Neural cell (in vitro differentiated cells): ENCODE results near the gene IL15. TPM values are rescaled to one million over a fixed set of nuclear protein-coding genes. Genes with fewer than 3 reads are reported as not detected.

ENCODE experiments used
- H2AFZ ChIP-seq: fragments of 200-600, 300-800 bp; sonication (generic), shearing (Covaris generic); 2 replicates; pipeline ENCODE4 v1.6.0; 2014; ENCODE audit warnings: low read depth, mild to moderate bottlenecking, antibody characterized with exemption, low read length, moderate library complexity
- H3F3A ChIP-seq: fragments of 200-600 bp; shearing (Covaris generic); 2 replicates; pipeline ENCODE4 v1.6.1; 2016; ENCODE audit warnings: mild to moderate bottlenecking, moderate library complexity, mixed read lengths, antibody characterized with exemption, low read length; ENCODE audit not compliant: insufficient read depth, poor library complexity, severe bottlenecking
- H3K27ac ChIP-seq: fragments of 200-600, 300-800 bp; sonication (generic), shearing (Covaris generic); 2 replicates; pipeline ENCODE4 v1.5.1; 2014; ENCODE audit warnings: mild to moderate bottlenecking, low read length, moderate library complexity
- H3K27me3 ChIP-seq: fragments of 300-800, 200-600 bp; sonication (generic), shearing (Covaris generic); 2 replicates; pipeline ENCODE4 v1.6.0; 2014; ENCODE audit warnings: mild to moderate bottlenecking, low read depth, low read length, moderate library complexity; ENCODE audit not compliant: insufficient read depth
- H3K36me3 ChIP-seq: fragments of 300-800, 200-600 bp; sonication (generic), shearing (Covaris generic); 2 replicates; pipeline ENCODE4 v1.5.1; 2014; ENCODE audit warnings: mild to moderate bottlenecking, antibody characterized with exemption, low read length, moderate library complexity; ENCODE audit not compliant: insufficient read depth
- H3K4me2 ChIP-seq: fragments of 300-800, 200-600 bp; sonication (generic), shearing (Covaris generic); 2 replicates; pipeline ENCODE4 v1.6.0; 2014; ENCODE audit warnings: mild to moderate bottlenecking, low read length
- H3K4me3 ChIP-seq: fragments of 300-800, 200-600 bp; sonication (generic), shearing (Covaris generic); 2 replicates; pipeline ENCODE4 v1.5.1; 2014; ENCODE audit warnings: mild to moderate bottlenecking, low read length, moderate library complexity
- H3K79me2 ChIP-seq: fragments of 200-600 bp; shearing (Covaris generic); replicated peaks from 2 replicates; pipeline ENCODE4 v1.6.0; 2014; ENCODE audit warnings: mild to moderate bottlenecking, low read length, moderate library complexity; ENCODE audit not compliant: insufficient read depth
- H3K9ac ChIP-seq: fragments of 300-800, 200-600 bp; sonication (generic), shearing (Covaris generic); 2 replicates; pipeline ENCODE4 v1.6.1; 2016; ENCODE audit warnings: mild to moderate bottlenecking, low read length, mixed read lengths
- H3K9me2 ChIP-seq: fragments of 200-600 bp; shearing (Covaris generic); 2 replicates; pipeline ENCODE4 v1.6.1; 2016; ENCODE audit warnings: mild to moderate bottlenecking, low read length, mixed read lengths; ENCODE audit not compliant: insufficient read depth
- H3K9me3 ChIP-seq: fragments of 200-600, 300-800 bp; sonication (generic), shearing (Covaris generic); 2 replicates; pipeline ENCODE4 v1.6.1; 2016; ENCODE audit warnings: mild to moderate bottlenecking, mixed run types, low read length, moderate library complexity, mixed read lengths
- H4K20me1 ChIP-seq: fragments of 200-600 bp; shearing (Covaris generic); 2 replicates; pipeline ENCODE4 v1.6.1; 2016; ENCODE audit warnings: mild to moderate bottlenecking, mixed run types; ENCODE audit not compliant: insufficient read depth
- EP300 ChIP-seq: fragments of 450-650 bp; conservative IDR thresholded peaks from 2 replicates; pipeline ENCODE4 v1.6.1; 2014; ENCODE audit warnings: antibody characterized with exemption, mild to moderate bottlenecking, moderate library complexity; ENCODE audit not compliant: poor library complexity, severe bottlenecking
- EZH2 ChIP-seq: fragments of 200-600, 300-800 bp; shearing (Covaris generic), sonication (generic); IDR thresholded peaks from 2 replicates; pipeline ENCODE4 v1.6.1; 2014; ENCODE audit warnings: antibody characterized with exemption, low read length, borderline replicate concordance, mild to moderate bottlenecking; ENCODE audit not compliant: insufficient read depth, poor library complexity, severe bottlenecking
- MXI1 ChIP-seq: fragments of 450-650 bp; conservative IDR thresholded peaks from 2 replicates; pipeline ENCODE4 v1.6.1; 2014; ENCODE audit warnings: antibody characterized with exemption, mild to moderate bottlenecking; ENCODE audit not compliant: poor library complexity, severe bottlenecking
- POLR2AphosphoS5 ChIP-seq: IDR thresholded peaks from 2 replicates; pipeline ENCODE4 v1.6.1; 2012
- RAD21 ChIP-seq: fragments of 450-650 bp; conservative IDR thresholded peaks from 2 replicates; pipeline ENCODE4 v1.6.1; 2014; ENCODE audit warnings: antibody characterized with exemption, mild to moderate bottlenecking, moderate library complexity
- SMC3 ChIP-seq: fragments of 450-650 bp; conservative IDR thresholded peaks from 2 replicates; pipeline ENCODE4 v1.6.1; 2014; ENCODE audit warnings: antibody characterized with exemption, mild to moderate bottlenecking, moderate library complexity; ENCODE audit not compliant: poor library complexity
- TAF1 ChIP-seq: IDR thresholded peaks from 2 replicates; pipeline ENCODE4 v1.6.1; 2012; ENCODE audit warnings: low read depth
- polyA plus RNA-seq: library from polyadenylated mRNA; depleted of rRNA; stranded (reverse); fragments of >200 nt; gene quantifications from 2 replicates; pipeline ENCODE4 v1.2.3, GENCODE V29; 2014
- TF ChIP-seq, protein P1 (sequence below): IDR thresholded peaks from 2 replicates; pipeline ENCODE4 v1.6.1; 2012; ENCODE audit warnings: borderline replicate concordance
- TF ChIP-seq, protein P2 (sequence below): fragments of 450-650 bp; IDR thresholded peaks from 2 replicates; pipeline ENCODE4 v1.5.1; 2014; ENCODE audit warnings: antibody characterized with exemption, mild to moderate bottlenecking, moderate library complexity; ENCODE audit not compliant: poor library complexity, severe bottlenecking

Gene IL15
- polyA plus RNA-seq, 1 donor from 2014 or later, result not detected

DNA sequence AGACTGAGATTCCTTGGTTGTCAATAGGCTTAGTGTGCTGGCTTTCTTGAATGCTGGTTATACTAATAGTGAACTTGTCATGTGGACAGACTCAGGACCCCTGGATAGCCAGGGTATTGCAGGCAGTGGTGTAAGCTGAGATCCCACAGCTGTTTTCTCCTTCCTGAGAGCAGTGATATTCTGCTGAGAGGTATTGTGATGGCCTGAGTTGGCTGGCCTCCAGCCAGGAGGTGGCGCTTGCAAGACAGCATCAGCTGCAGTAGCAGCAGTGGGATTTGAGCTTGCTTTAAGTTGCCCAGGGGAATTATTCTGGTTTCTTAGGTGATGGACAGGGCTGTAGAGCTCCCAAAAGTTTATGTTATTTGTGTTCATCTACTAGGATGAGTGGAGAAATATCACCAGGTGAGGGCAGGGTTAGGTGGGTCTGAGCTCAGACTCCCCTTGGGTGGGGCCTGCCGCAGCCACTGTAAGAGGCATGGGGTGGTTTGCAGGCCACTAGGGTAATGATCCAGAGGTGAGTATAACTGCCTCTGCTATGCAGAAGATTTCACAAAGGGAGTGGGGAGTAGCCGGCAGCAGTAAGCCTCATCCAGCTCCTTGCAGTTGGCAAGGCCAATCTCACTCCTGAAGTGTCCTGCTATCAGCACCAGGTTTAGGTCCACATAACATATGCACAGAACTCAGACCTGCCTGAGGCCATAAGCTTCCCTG is 66.2 kb downstream of the IL15 start:
- Histone ChIP-seq H3K79me2 (no peaks in the 10 kb centered on the region), H3K4me2 (no peak overlapping the region), H3K9me3 (no peaks in the 10 kb centered on the region), H3K27me3 (no peaks in the 10 kb centered on the region), H3K9me2 (no peaks in the 10 kb centered on the region), H3K36me3 (no peaks in the 10 kb centered on the region), H3F3A (no peaks in the 10 kb centered on the region), H3K27ac (no peak overlapping the region), H2AFZ (no peak overlapping the region), H3K4me3 (no peak overlapping the region), H3K9ac (no peak overlapping the region), H4K20me1 (no peaks in the 10 kb centered on the region)
- TF ChIP-seq SMC3 (no peak), MXI1 (no peak), EP300 (no peak), POLR2AphosphoS5 (no peak), EZH2 (no peak), TAF1 (no peak), RAD21 (no peak)
- TF ChIP-seq, protein P1, sequence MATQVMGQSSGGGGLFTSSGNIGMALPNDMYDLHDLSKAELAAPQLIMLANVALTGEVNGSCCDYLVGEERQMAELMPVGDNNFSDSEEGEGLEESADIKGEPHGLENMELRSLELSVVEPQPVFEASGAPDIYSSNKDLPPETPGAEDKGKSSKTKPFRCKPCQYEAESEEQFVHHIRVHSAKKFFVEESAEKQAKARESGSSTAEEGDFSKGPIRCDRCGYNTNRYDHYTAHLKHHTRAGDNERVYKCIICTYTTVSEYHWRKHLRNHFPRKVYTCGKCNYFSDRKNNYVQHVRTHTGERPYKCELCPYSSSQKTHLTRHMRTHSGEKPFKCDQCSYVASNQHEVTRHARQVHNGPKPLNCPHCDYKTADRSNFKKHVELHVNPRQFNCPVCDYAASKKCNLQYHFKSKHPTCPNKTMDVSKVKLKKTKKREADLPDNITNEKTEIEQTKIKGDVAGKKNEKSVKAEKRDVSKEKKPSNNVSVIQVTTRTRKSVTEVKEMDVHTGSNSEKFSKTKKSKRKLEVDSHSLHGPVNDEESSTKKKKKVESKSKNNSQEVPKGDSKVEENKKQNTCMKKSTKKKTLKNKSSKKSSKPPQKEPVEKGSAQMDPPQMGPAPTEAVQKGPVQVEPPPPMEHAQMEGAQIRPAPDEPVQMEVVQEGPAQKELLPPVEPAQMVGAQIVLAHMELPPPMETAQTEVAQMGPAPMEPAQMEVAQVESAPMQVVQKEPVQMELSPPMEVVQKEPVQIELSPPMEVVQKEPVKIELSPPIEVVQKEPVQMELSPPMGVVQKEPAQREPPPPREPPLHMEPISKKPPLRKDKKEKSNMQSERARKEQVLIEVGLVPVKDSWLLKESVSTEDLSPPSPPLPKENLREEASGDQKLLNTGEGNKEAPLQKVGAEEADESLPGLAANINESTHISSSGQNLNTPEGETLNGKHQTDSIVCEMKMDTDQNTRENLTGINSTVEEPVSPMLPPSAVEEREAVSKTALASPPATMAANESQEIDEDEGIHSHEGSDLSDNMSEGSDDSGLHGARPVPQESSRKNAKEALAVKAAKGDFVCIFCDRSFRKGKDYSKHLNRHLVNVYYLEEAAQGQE, result no peak
- TF ChIP-seq, protein P2, sequence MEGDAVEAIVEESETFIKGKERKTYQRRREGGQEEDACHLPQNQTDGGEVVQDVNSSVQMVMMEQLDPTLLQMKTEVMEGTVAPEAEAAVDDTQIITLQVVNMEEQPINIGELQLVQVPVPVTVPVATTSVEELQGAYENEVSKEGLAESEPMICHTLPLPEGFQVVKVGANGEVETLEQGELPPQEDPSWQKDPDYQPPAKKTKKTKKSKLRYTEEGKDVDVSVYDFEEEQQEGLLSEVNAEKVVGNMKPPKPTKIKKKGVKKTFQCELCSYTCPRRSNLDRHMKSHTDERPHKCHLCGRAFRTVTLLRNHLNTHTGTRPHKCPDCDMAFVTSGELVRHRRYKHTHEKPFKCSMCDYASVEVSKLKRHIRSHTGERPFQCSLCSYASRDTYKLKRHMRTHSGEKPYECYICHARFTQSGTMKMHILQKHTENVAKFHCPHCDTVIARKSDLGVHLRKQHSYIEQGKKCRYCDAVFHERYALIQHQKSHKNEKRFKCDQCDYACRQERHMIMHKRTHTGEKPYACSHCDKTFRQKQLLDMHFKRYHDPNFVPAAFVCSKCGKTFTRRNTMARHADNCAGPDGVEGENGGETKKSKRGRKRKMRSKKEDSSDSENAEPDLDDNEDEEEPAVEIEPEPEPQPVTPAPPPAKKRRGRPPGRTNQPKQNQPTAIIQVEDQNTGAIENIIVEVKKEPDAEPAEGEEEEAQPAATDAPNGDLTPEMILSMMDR, result no peak

- no peaks in the 10 kb centered on the region for H3K27me3 ChIP-seq
- no peaks in the 10 kb centered on the region for H3K79me2 ChIP-seq
- no peak overlapping the region for H3K4me3 ChIP-seq
- H3K9ac ChIP-seq, result no peak overlapping the region
- H2AFZ ChIP-seq, result no peak overlapping the region
- no peaks in the 10 kb centered on the region for H4K20me1 ChIP-seq
- TF ChIP-seq, protein P2, result no peak
- TF ChIP-seq POLR2AphosphoS5, result no peak
- no peak for TF ChIP-seq MXI1
- TF ChIP-seq SMC3, result no peak
- TF ChIP-seq, protein P1, result no peak
- TF ChIP-seq TAF1, result no peak
- TF ChIP-seq EZH2, result no peak
- no peak for TF ChIP-seq RAD21
- TF ChIP-seq EP300, result no peak
- H3K9me3 ChIP-seq, result no peaks in the 10 kb centered on the region
- no peaks in the 10 kb centered on the region for H3F3A ChIP-seq
- H3K27ac ChIP-seq, result no peak overlapping the region
- no peak overlapping the region for H3K4me2 ChIP-seq
- no peaks in the 10 kb centered on the region for H3K9me2 ChIP-seq
- no peaks in the 10 kb centered on the region for H3K36me3 ChIP-seq
Observed at GRCh38 chr4:141703497-141703896, 67.1 kb downstream of the IL15 start.
